Right lobe of liver (tissue), 6 donors: ENCODE results near the gene KCNA1. TPM values are rescaled to one million over a fixed set of nuclear protein-coding genes. Genes with fewer than 3 reads are reported as not detected.

Source experiments
- ATAC-seq, 4 donors: fragments of 200-7000 bp; cut with Tn5 transposase; one replicate each; pipeline ENCODE4 v1.9.1; 2020; ENCODE audit warnings: mild to moderate bottlenecking in 4 of 4, moderate library complexity in 4 of 4
- DNase-seq, 3 donors: peaks; one replicate each; pipeline ENCODE4 v3.0.0-alpha.2; 2020
- H3K27ac ChIP-seq, 3 donors: fragments of 200-600 bp; one replicate each; pipeline ENCODE4 v1.8.0; 2022
- H3K27me3 ChIP-seq, 2 donors: fragments of 200-600 bp; one replicate each; pipeline ENCODE4 v1.8.0; 2022
- H3K36me3 ChIP-seq, 4 donors: fragments of 200-600 bp; sonication (generic) in 1 of 4; one replicate each; pipeline versions ENCODE4 v1.5.1 to v1.8.0; 2017 to 2022; ENCODE audit warnings: control low read depth in 1 of 4
- H3K4me1 ChIP-seq, 4 donors: fragments of 200-600 bp; sonication (generic) in 1 of 4; one replicate each; pipeline versions ENCODE4 v1.5.1 to v1.8.0; 2017 to 2022; ENCODE audit warnings: control low read depth in 1 of 4
- H3K4me3 ChIP-seq, 3 donors: fragments of 200-600 bp; one replicate each; pipeline ENCODE4 v1.8.0; 2022
- H3K9me3 ChIP-seq, 4 donors: fragments of 200-600 bp; sonication (generic) in 1 of 4; one replicate each; pipeline versions ENCODE4 v1.5.1 to v1.8.0; 2017 to 2022; ENCODE audit warnings: control low read depth in 1 of 4
- CTCF ChIP-seq, 4 donors: fragments of 200-600 bp in 3 of 4; fragments of 450-650 bp in 1 of 4; IDR thresholded peaks; one replicate each; pipeline versions ENCODE4 v1.5.1 to v1.8.0; 2016 to 2022; ENCODE audit warnings: antibody characterized with exemption in 4 of 4, mild to moderate bottlenecking in 2 of 4
- POLR2A ChIP-seq: fragments of 450-650 bp; IDR thresholded peaks from one replicate; pipeline ENCODE4 v1.6.1; 2017; ENCODE audit warnings: antibody characterized with exemption, mild to moderate bottlenecking
- WGBS: methylation state at CpG from one replicate; pipeline ENCODE4 v1.1.6; 2018; ENCODE audit warnings: low coverage, low lambda C conversion rate; ENCODE audit not compliant: insufficient coverage; ENCODE audit errors: missing lambda C conversion rate; 5-methylcytosine and 5-hydroxymethylcytosine counted together
- intact Hi-C, 2 donors: fragments of 100-400 bp; cut with DNase I; formaldehyde crosslinking; loops; one replicate each; pipeline versions ENCODE4 v1.11.2 to v1.14.1; 2022
- total RNA-seq, 6 experiments: library from RNA; depleted of rRNA in 2 of 6; stranded (reverse); fragments of >200 nt in 2 of 6; fragmentation: NEBNext Ultra II Directional in 3 of 6; extraction: Animal tissue kit (Norgen Biotek cat#: 25700) in 3 of 6; gene quantifications; one replicate each; pipeline versions ENCODE4 v1.1.0 to v1.2.4, GENCODE V29; 2016 to 2023
- donor health status: DM: no; HTN: yes; CAD: no.
- donor health status: DM: no; HTN: no; CAD: no.
- donor health status: DM: no; HTN: no; CAD: no.
- donor health status: DM: no; HTN: yes; CAD: no.
- donor health status: DM: no; HTN: yes; CAD: no.

The KCNA1 gene
- total RNA-seq, 6 experiments from 2014 or later = not detected

- TF ChIP-seq POLR2A = no peak
- no peak for TF ChIP-seq CTCF (IDR thresholded peaks at IDR 0.05)
- H3K4me3 ChIP-seq = no peak overlapping the region
- intact Hi-C loops = no loop called here
- H3K27ac ChIP-seq = no peak overlapping the region
- H3K4me1 ChIP-seq = no peaks in the 10 kb centered on the region
- no peaks in the 10 kb centered on the region for H3K36me3 ChIP-seq
- peaks cover 0 to 5% of the 10 kb centered on the region in 2 donors for H3K27me3 ChIP-seq
- no peak for DNase-seq
- 75% methylated on average over 1 of the region's 1 CpG for WGBS
- no peaks in the 10 kb centered on the region for H3K9me3 ChIP-seq
- ATAC-seq = no peak
Observed at GRCh38 chr12:4892418-4892817, 17.3 kb upstream of the KCNA1 start.

GRCh38 chr12:4894019-4894418 lies 15.7 kb upstream of the KCNA1 start:
- WGBS = 37% methylated on average over 9 of the region's 9 CpGs
- intact Hi-C loops = no loop called here
- ATAC-seq (no peak), DNase-seq (no peak)
- H3K4me1 ChIP-seq = no peaks in the 10 kb centered on the region
- no peaks in the 10 kb centered on the region for H3K9me3 ChIP-seq
- H3K27ac ChIP-seq = no peak overlapping the region
- no peak overlapping the region for H3K4me3 ChIP-seq
- H3K27me3 ChIP-seq = no peaks in the 10 kb centered on the region
- no peaks in the 10 kb centered on the region for H3K36me3 ChIP-seq
- no peak for TF ChIP-seq CTCF (IDR thresholded peaks at IDR 0.05)
- TF ChIP-seq POLR2A = no peak

- Histone ChIP-seq H3K27me3 (no peaks in the 10 kb centered on the region), H3K27ac (no peak overlapping the region), H3K4me1 (no peaks in the 10 kb centered on the region), H3K4me3 (no peak overlapping the region), H3K36me3 (no peaks in the 10 kb centered on the region), H3K9me3 (no peaks in the 10 kb centered on the region)
- TF ChIP-seq CTCF (IDR thresholded peaks at IDR 0.05) (peak in 1 of 4 donors; percentile 4), POLR2A (no peak)
- intact Hi-C loops = no loop called here
- no peak for DNase-seq
- 39% methylated on average over 4 of the region's 4 CpGs for WGBS
- no peak for ATAC-seq
Observed at GRCh38 chr12:4899364-4899763, 10.3 kb upstream of the KCNA1 start.

GRCh38 chr12:4900327-4900726 lies 9.4 kb upstream of the KCNA1 start:
- ATAC-seq (no peak), DNase-seq (no peak)
- no peak for TF ChIP-seq CTCF (IDR thresholded peaks at IDR 0.05)
- no peak for TF ChIP-seq POLR2A
- H3K4me1 ChIP-seq = no peaks in the 10 kb centered on the region
- H3K4me3 ChIP-seq = no peak overlapping the region
- intact Hi-C loops = no loop called here
- H3K9me3 ChIP-seq = no peaks in the 10 kb centered on the region
- no peaks in the 10 kb centered on the region for H3K36me3 ChIP-seq
- no peaks in the 10 kb centered on the region for H3K27me3 ChIP-seq
- 51% methylated on average over 5 of the region's 5 CpGs for WGBS
- H3K27ac ChIP-seq = no peak overlapping the region

- intact Hi-C loops = no loop called here
- peaks cover 0 to 10% (median 0%) of the 10 kb centered on the region in 4 donors for H3K4me1 ChIP-seq
- ATAC-seq (no peak), DNase-seq (no peak)
- TF ChIP-seq CTCF (IDR thresholded peaks at IDR 0.05) (no peak), POLR2A (no peak)
- no peak overlapping the region for H3K4me3 ChIP-seq
- no peak overlapping the region for H3K27ac ChIP-seq
- H3K9me3 ChIP-seq = no peaks in the 10 kb centered on the region
- H3K27me3 ChIP-seq = peaks cover 6 to 23% of the 10 kb centered on the region in 2 donors
- no peaks in the 10 kb centered on the region for H3K36me3 ChIP-seq
Observed at GRCh38 chr12:4905316-4905715, 4.4 kb upstream of the KCNA1 start.
